Astrocyte (in vitro differentiated cells and primary cell): Measurements from ENCODE around the gene PROM1. TPM values are rescaled to one million over a fixed set of nuclear protein-coding genes. Genes with fewer than 3 reads are reported as not detected.

Experiments
- DNase-seq: peaks from one replicate; pipeline ENCODE4 v3.0.0-alpha.2; 2010; ENCODE audit warnings: low read depth
- FAIRE-seq: peaks from 2 replicates; lab custom pipeline; 2011; peaks lifted over from hg19 to GRCh38; lab: Jason Lieb, UNC
- H2AFZ ChIP-seq: 2 replicates; pipeline ENCODE4 v1.6.0; 2012; ENCODE audit warnings: low read depth, low read length, inconsistent platforms
- H3K27ac ChIP-seq: 2 replicates; pipeline ENCODE4 v1.5.1; 2011; ENCODE audit warnings: low read depth, low read length, inconsistent platforms
- H3K27me3 ChIP-seq: 2 replicates; pipeline ENCODE4 v1.6.0; 2011; ENCODE audit warnings: low read length, inconsistent platforms; ENCODE audit not compliant: insufficient read depth
- H3K36me3 ChIP-seq: 2 replicates; pipeline ENCODE4 v1.5.1; 2011; ENCODE audit warnings: low read length, inconsistent platforms; ENCODE audit not compliant: insufficient read depth
- H3K4me1 ChIP-seq: 2 replicates; pipeline ENCODE4 v1.5.1; 2011; ENCODE audit warnings: low read length, inconsistent platforms; ENCODE audit not compliant: insufficient read depth
- H3K4me2 ChIP-seq: 2 replicates; pipeline ENCODE4 v1.6.0; 2012; ENCODE audit warnings: low read length, inconsistent platforms
- H3K4me3 ChIP-seq: 2 replicates; pipeline ENCODE4 v1.5.1; 2011; ENCODE audit warnings: low read depth, mild to moderate bottlenecking, low read length, inconsistent platforms; ENCODE audit not compliant: insufficient read depth
- H3K79me2 ChIP-seq: 2 replicates; pipeline ENCODE4 v1.6.0; 2012; ENCODE audit warnings: mild to moderate bottlenecking, low read length, inconsistent platforms; ENCODE audit not compliant: insufficient read depth
- H3K9ac ChIP-seq: 2 replicates; pipeline ENCODE4 v1.6.0; 2012; ENCODE audit warnings: mild to moderate bottlenecking, low read length, inconsistent platforms
- H3K9me3 ChIP-seq: 2 replicates; pipeline ENCODE4 v1.5.1; 2012; ENCODE audit warnings: low read depth, mild to moderate bottlenecking, low read length, inconsistent platforms; ENCODE audit not compliant: insufficient read depth
- H4K20me1 ChIP-seq: 2 replicates; pipeline ENCODE4 v1.6.0; 2012; ENCODE audit warnings: low read length, inconsistent platforms; ENCODE audit not compliant: insufficient read depth
- H3K27ac Mint-ChIP-seq: one replicate; pipeline ENCODE4 v1.8.0; 2021; ENCODE audit warnings: mild to moderate bottlenecking, mixed read lengths; ENCODE audit not compliant: unreplicated experiment
- H3K27me3 Mint-ChIP-seq: one replicate; pipeline ENCODE4 v1.8.0; 2021; ENCODE audit warnings: low read depth, mixed read lengths; ENCODE audit not compliant: unreplicated experiment
- H3K36me3 Mint-ChIP-seq: one replicate; pipeline ENCODE4 v1.8.0; 2021; ENCODE audit warnings: low read depth, mixed read lengths; ENCODE audit not compliant: unreplicated experiment
- H3K4me1 Mint-ChIP-seq: one replicate; pipeline ENCODE4 v1.8.0; 2021; ENCODE audit warnings: low read depth, mixed read lengths; ENCODE audit not compliant: unreplicated experiment
- H3K4me3 Mint-ChIP-seq: one replicate; pipeline ENCODE4 v1.8.0; 2021; ENCODE audit warnings: mild to moderate bottlenecking, moderate library complexity, mixed read lengths; ENCODE audit not compliant: unreplicated experiment
- H3K9me3 Mint-ChIP-seq: one replicate; pipeline ENCODE4 v1.8.0; 2021; ENCODE audit warnings: mild to moderate bottlenecking, mixed read lengths; ENCODE audit not compliant: unreplicated experiment
- CTCF ChIP-seq: IDR thresholded peaks from 2 replicates; pipeline ENCODE4 v1.5.1; 2011; ENCODE audit warnings: low read depth, mild to moderate bottlenecking, inconsistent platforms, low read length, moderate library complexity; ENCODE audit not compliant: insufficient read depth
- EZH2 ChIP-seq: IDR thresholded peaks from 2 replicates; pipeline ENCODE4 v1.6.1; 2012; ENCODE audit warnings: mild to moderate bottlenecking, low read length, inconsistent platforms; ENCODE audit not compliant: insufficient read depth
- total RNA-seq: library from RNA; stranded (reverse); gene quantifications from 2 replicates; pipeline ENCODE4 v1.2.1, GENCODE V29; 2021

PROM1 gene
- total RNA-seq, 1 donor from 2014 or later, result 34.5 TPM

GRCh38 chr4:15971068-15971801 lies 112.6 kb downstream of the PROM1 start:
- no peaks in the 10 kb centered on the region for H3K27me3 Mint-ChIP-seq
- no peaks in the 10 kb centered on the region for H3K4me1 Mint-ChIP-seq
- no peak for FAIRE-seq
- no peak overlapping the region for H3K4me2 ChIP-seq
- H3K27me3 ChIP-seq, result peaks cover 2% of the 10 kb centered on the region
- H3K36me3 Mint-ChIP-seq, result peaks cover 2% of the 10 kb centered on the region
- no peaks in the 10 kb centered on the region for H3K36me3 ChIP-seq
- H4K20me1 ChIP-seq, result no peaks in the 10 kb centered on the region
- no peak overlapping the region for H3K27ac Mint-ChIP-seq
- TF ChIP-seq CTCF (no peak), EZH2 (no peak)
- no peaks in the 10 kb centered on the region for H3K9me3 ChIP-seq
- no peak for DNase-seq
- H3K4me3 ChIP-seq, result no peak overlapping the region
- no peaks in the 10 kb centered on the region for H3K4me1 ChIP-seq
- no peak overlapping the region for H2AFZ ChIP-seq
- H3K9me3 Mint-ChIP-seq, result no peaks in the 10 kb centered on the region
- no peak overlapping the region for H3K4me3 Mint-ChIP-seq
- no peak overlapping the region for H3K9ac ChIP-seq
- H3K79me2 ChIP-seq, result no peaks in the 10 kb centered on the region
- H3K27ac ChIP-seq, result no peak overlapping the region

GRCh38 chr4:15968551-15969300 lies 115.1 kb downstream of the PROM1 start:
- Mint-ChIP-seq H3K27me3 (no peaks in the 10 kb centered on the region), H3K4me3 (no peak overlapping the region), H3K36me3 (peaks cover 2% of the 10 kb centered on the region), H3K27ac (no peak overlapping the region), H3K9me3 (peaks cover 3% of the 10 kb centered on the region), H3K4me1 (no peaks in the 10 kb centered on the region)
- H3K27ac ChIP-seq, result no peak overlapping the region
- no peaks in the 10 kb centered on the region for H3K36me3 ChIP-seq
- H3K27me3 ChIP-seq, result peaks cover 4% of the 10 kb centered on the region
- no peaks in the 10 kb centered on the region for H4K20me1 ChIP-seq
- no peak overlapping the region for H3K4me2 ChIP-seq
- FAIRE-seq (no peak), DNase-seq (no peak)
- H3K4me3 ChIP-seq, result no peak overlapping the region
- no peaks in the 10 kb centered on the region for H3K9me3 ChIP-seq
- no peak overlapping the region for H3K9ac ChIP-seq
- no peaks in the 10 kb centered on the region for H3K79me2 ChIP-seq
- no peak overlapping the region for H2AFZ ChIP-seq
- TF ChIP-seq EZH2 (no peak), CTCF (no peak)
- no peaks in the 10 kb centered on the region for H3K4me1 ChIP-seq

- DNase-seq, result no peak
Measured at GRCh38 chr4:15965325-15965724, 118.5 kb downstream of the PROM1 start.

More at GRCh38 chr4:15965325-15965724, 118.5 kb downstream of the PROM1 start:
- Histone ChIP-seq H2AFZ (no peak overlapping the region), H3K27ac (no peak overlapping the region), H3K9me3 (no peaks in the 10 kb centered on the region), H3K27me3 (peaks cover 4% of the 10 kb centered on the region), H3K79me2 (no peaks in the 10 kb centered on the region), H3K36me3 (no peaks in the 10 kb centered on the region), H3K4me2 (no peak overlapping the region), H3K4me3 (no peak overlapping the region), H3K9ac (no peak overlapping the region), H3K4me1 (no peaks in the 10 kb centered on the region), H4K20me1 (no peaks in the 10 kb centered on the region)
- H3K4me1 Mint-ChIP-seq, result peaks cover 4% of the 10 kb centered on the region
- no peaks in the 10 kb centered on the region for H3K27me3 Mint-ChIP-seq
- FAIRE-seq, result no peak
- peaks cover 3% of the 10 kb centered on the region for H3K9me3 Mint-ChIP-seq
- H3K4me3 Mint-ChIP-seq, result no peak overlapping the region
- peaks cover 2% of the 10 kb centered on the region for H3K36me3 Mint-ChIP-seq
- no peak overlapping the region for H3K27ac Mint-ChIP-seq
- TF ChIP-seq CTCF, result no peak
- TF ChIP-seq EZH2, result no peak
